Loucy (cell line): Measurements from ENCODE around the gene ARID3B.

Source experiments
- H2AFZ ChIP-seq: fragments of 200-600 bp; sonication (generic); 2 replicates; pipeline ENCODE4 v1.6.0; 2016; ENCODE audit warnings: antibody characterized with exemption, mild to moderate bottlenecking, low read length, moderate library complexity
- H3F3A ChIP-seq: fragments of 200-600 bp; 2 replicates; pipeline ENCODE4 v1.6.0; 2016; ENCODE audit warnings: antibody characterized with exemption, low read depth, mild to moderate bottlenecking
- H3K27me3 ChIP-seq: fragments of 200-600 bp; sonication (generic); 2 replicates; pipeline ENCODE4 v1.6.1; 2014; ENCODE audit warnings: low read length, mild to moderate bottlenecking; ENCODE audit not compliant: insufficient read depth, poor library complexity, severe bottlenecking
- H3K36me3 ChIP-seq: fragments of 200-600 bp; sonication (generic); 2 replicates; pipeline ENCODE4 v1.6.1; 2016; ENCODE audit warnings: low read length; ENCODE audit not compliant: insufficient read depth
- H3K4me1 ChIP-seq: fragments of 200-600 bp; sonication (generic); 2 replicates; pipeline ENCODE4 v1.5.1; 2014; ENCODE audit warnings: low read length, mild to moderate bottlenecking; ENCODE audit not compliant: insufficient read depth, poor library complexity, severe bottlenecking
- H3K4me2 ChIP-seq: fragments of 200-600 bp; sonication (generic); 2 replicates; pipeline ENCODE4 v1.6.0; 2014; ENCODE audit warnings: antibody characterized with exemption, low read length, low read depth, mild to moderate bottlenecking; ENCODE audit not compliant: poor library complexity, severe bottlenecking
- H3K4me3 ChIP-seq: fragments of 200-600 bp; sonication (generic); 2 replicates; pipeline ENCODE4 v1.5.1; 2014; ENCODE audit warnings: low read length, mild to moderate bottlenecking, mixed read lengths; ENCODE audit not compliant: poor library complexity, severe bottlenecking
- H3K79me2 ChIP-seq: fragments of 200-600 bp; sonication (generic); 2 replicates; pipeline ENCODE4 v1.6.1; 2014; ENCODE audit warnings: low read length; ENCODE audit not compliant: insufficient read depth
- H3K9ac ChIP-seq: fragments of 200-600 bp; sonication (generic); 2 replicates; pipeline ENCODE4 v1.6.0; 2014; ENCODE audit warnings: mild to moderate bottlenecking, low read depth, low read length, moderate library complexity; ENCODE audit not compliant: poor library complexity, severe bottlenecking
- H3K9me2 ChIP-seq: fragments of 200-600 bp; sonication (generic); replicated peaks from 2 replicates; pipeline ENCODE4 v1.6.1; 2016; ENCODE audit warnings: low read depth, low read length, mixed read lengths
- H3K9me3 ChIP-seq: fragments of 200-600 bp; sonication (generic); 2 replicates; pipeline ENCODE4 v1.6.1; 2014; ENCODE audit warnings: mild to moderate bottlenecking, antibody characterized with exemption, low read length, low read depth; ENCODE audit not compliant: insufficient read depth
- H4K20me1 ChIP-seq: fragments of 200-600 bp; sonication (generic); 2 replicates; pipeline ENCODE4 v1.6.0; 2014; ENCODE audit warnings: antibody characterized with exemption, low read length, mild to moderate bottlenecking; ENCODE audit not compliant: insufficient read depth, poor library complexity, severe bottlenecking
- CTCF ChIP-seq: fragments of 200-600 bp; sonication (generic); conservative IDR thresholded peaks from 2 replicates; pipeline ENCODE4 v1.5.1; 2014; ENCODE audit warnings: mild to moderate bottlenecking, antibody characterized with exemption, low read length
- EZH2phosphoT487 ChIP-seq: fragments of 200-600 bp; IDR thresholded peaks from 2 replicates; pipeline ENCODE4 v1.6.1; 2018; ENCODE audit warnings: antibody characterized with exemption, mild to moderate bottlenecking, moderate library complexity, borderline replicate concordance

ARID3B gene

DNA sequence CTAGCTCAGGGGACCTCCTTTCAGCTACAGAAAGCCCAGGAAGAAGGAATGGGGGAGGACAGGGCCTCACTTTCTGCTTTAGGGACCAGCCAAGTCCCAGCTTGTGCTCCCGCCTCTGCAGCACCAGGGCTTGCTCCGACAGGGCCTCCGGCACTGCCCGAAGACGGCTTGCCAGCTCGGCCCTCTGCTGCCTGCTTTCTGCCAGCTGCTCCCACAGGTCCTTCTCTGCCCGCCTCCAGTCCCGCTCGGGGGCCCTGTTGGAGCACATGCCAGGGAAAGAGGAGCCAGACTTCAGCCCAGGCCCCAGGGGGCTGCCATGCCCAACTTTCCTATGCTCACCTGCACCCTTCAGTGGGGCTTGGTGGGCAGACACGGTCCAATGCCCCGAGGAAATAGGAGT, 70.3 kb downstream of the ARID3B start:
- no peaks in the 10 kb centered on the region for H3K36me3 ChIP-seq
- H4K20me1 ChIP-seq: peaks cover 7% of the 10 kb centered on the region
- H2AFZ ChIP-seq: no peak overlapping the region
- H3K4me3 ChIP-seq: no peak overlapping the region
- H3K4me2 ChIP-seq: no peak overlapping the region
- H3F3A ChIP-seq: no peaks in the 10 kb centered on the region
- no peak overlapping the region for H3K9ac ChIP-seq
- H3K9me2 ChIP-seq: no peaks in the 10 kb centered on the region
- no peaks in the 10 kb centered on the region for H3K9me3 ChIP-seq
- TF ChIP-seq EZH2phosphoT487: no peak
- TF ChIP-seq CTCF: no peak
- H3K27me3 ChIP-seq: no peaks in the 10 kb centered on the region
- peaks cover 8% of the 10 kb centered on the region for H3K4me1 ChIP-seq
- peaks cover 8% of the 10 kb centered on the region for H3K79me2 ChIP-seq

DNA sequence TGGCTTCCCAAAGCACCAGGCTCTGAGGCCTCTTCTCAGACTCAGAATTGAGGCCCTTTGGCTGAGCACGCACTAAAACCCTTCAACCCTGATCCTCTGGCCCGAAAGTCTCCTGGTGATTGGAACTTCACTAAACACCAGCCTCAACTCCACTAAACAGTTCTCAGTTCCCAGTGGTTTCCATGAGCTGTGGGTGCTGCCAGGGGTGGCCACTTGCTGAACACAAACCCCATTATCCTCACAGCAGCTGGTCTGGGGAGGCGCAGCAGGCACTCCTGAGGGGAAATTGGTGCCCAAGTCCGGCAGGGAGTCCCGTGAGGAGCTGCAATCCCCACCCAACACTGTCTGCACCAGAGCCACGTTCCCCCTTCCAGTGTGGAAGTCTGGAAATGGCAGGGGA, 70.8 kb downstream of the ARID3B start:
- Histone ChIP-seq H3F3A (no peaks in the 10 kb centered on the region), H4K20me1 (peaks cover 11% of the 10 kb centered on the region), H3K4me2 (no peak overlapping the region), H3K9me2 (no peaks in the 10 kb centered on the region), H2AFZ (no peak overlapping the region), H3K9me3 (no peaks in the 10 kb centered on the region), H3K36me3 (no peaks in the 10 kb centered on the region), H3K27me3 (no peaks in the 10 kb centered on the region), H3K9ac (no peak overlapping the region), H3K4me3 (no peak overlapping the region), H3K79me2 (peaks cover 13% of the 10 kb centered on the region), H3K4me1 (peaks cover 13% of the 10 kb centered on the region)
- no peak for TF ChIP-seq CTCF
- no peak for TF ChIP-seq EZH2phosphoT487

GRCh38 chr15:74612677-74613076, 71.7 kb downstream of the ARID3B start:
- H3F3A ChIP-seq: no peaks in the 10 kb centered on the region
- H3K4me3 ChIP-seq: no peak overlapping the region
- H3K9me3 ChIP-seq: no peaks in the 10 kb centered on the region
- TF ChIP-seq CTCF (no peak), EZH2phosphoT487 (no peak)
- H3K79me2 ChIP-seq: peaks cover 21% of the 10 kb centered on the region
- H2AFZ ChIP-seq: no peak overlapping the region
- no peaks in the 10 kb centered on the region for H3K9me2 ChIP-seq
- H3K4me2 ChIP-seq: no peak overlapping the region
- H3K27me3 ChIP-seq: no peaks in the 10 kb centered on the region
- H3K36me3 ChIP-seq: no peaks in the 10 kb centered on the region
- H3K9ac ChIP-seq: no peak overlapping the region
- H3K4me1 ChIP-seq: peaks cover 21% of the 10 kb centered on the region
- H4K20me1 ChIP-seq: peaks cover 20% of the 10 kb centered on the region
